Natural killer cell (primary cell): Measurements from ENCODE around the gene CAPN8. TPM values are rescaled to one million over a fixed set of nuclear protein-coding genes. Genes with fewer than 3 reads are reported as not detected.

Experiments
- ATAC-seq, 3 donors: fragments of 150-1000 bp in 2 of 3; fragments of 200-7000 bp in 1 of 3; cut with Tn5 transposase; 1 replicate in 1 of 3; 2 replicates in 2 of 3; pipeline ENCODE4 v1.10.0; 2021; ENCODE audit warnings: mild to moderate bottlenecking in 2 of 3, moderate library complexity in 2 of 3
- DNase-seq, 2 donors: peaks; one replicate each; pipeline versions ENCODE4 v3.0.0 to v3.0.0-alpha.2; 2013 to 2021; ENCODE audit warnings: mixed read lengths in 1 of 2
- H3K27ac ChIP-seq: one replicate; pipeline ENCODE4 v1.5.1; 2013; ENCODE audit warnings: mild to moderate bottlenecking, low read length
- H3K27me3 ChIP-seq: one replicate; pipeline ENCODE4 v1.6.1; 2013; ENCODE audit warnings: low read length; ENCODE audit not compliant: control insufficient read depth, insufficient read depth
- H3K36me3 ChIP-seq: one replicate; pipeline ENCODE4 v1.6.1; 2013; ENCODE audit warnings: low read length; ENCODE audit not compliant: control insufficient read depth, insufficient read depth
- H3K4me1 ChIP-seq: one replicate; pipeline ENCODE4 v1.6.1; 2013; ENCODE audit warnings: low read length; ENCODE audit not compliant: control insufficient read depth, insufficient read depth
- H3K4me3 ChIP-seq: one replicate; pipeline ENCODE4 v1.5.1; 2013; ENCODE audit warnings: low read length
- H3K9me3 ChIP-seq: one replicate; pipeline ENCODE4 v1.6.1; 2013; ENCODE audit warnings: low read length; ENCODE audit not compliant: control insufficient read depth, insufficient read depth
- H3K27ac Mint-ChIP-seq, 2 donors: one replicate each; pipeline ENCODE4 v1.8.0; 2022; ENCODE audit warnings: mild to moderate bottlenecking in 2 of 2, mixed read lengths in 2 of 2, moderate library complexity in 1 of 2
- H3K27me3 Mint-ChIP-seq, 2 donors: one replicate each; pipeline ENCODE4 v1.8.0; 2022; ENCODE audit warnings: low read depth in 2 of 2, mixed read lengths in 2 of 2
- H3K36me3 Mint-ChIP-seq: one replicate; pipeline ENCODE4 v1.8.0; 2022; ENCODE audit warnings: mixed read lengths
- H3K4me1 Mint-ChIP-seq, 2 donors: one replicate each; pipeline ENCODE4 v1.8.0; 2022; ENCODE audit warnings: mixed read lengths in 2 of 2
- H3K4me3 Mint-ChIP-seq: one replicate; pipeline ENCODE4 v1.8.0; 2022; ENCODE audit warnings: mild to moderate bottlenecking, moderate library complexity, mixed read lengths
- H3K9me3 Mint-ChIP-seq, 2 donors: one replicate each; pipeline ENCODE4 v1.8.0; 2022; ENCODE audit warnings: mixed read lengths in 2 of 2
- WGBS: methylation state at CpG from one replicate; pipeline ENCODE4 v1.1.7; 2013; ENCODE audit warnings: missing lambda C conversion rate; ENCODE audit not compliant: insufficient coverage; 5-methylcytosine and 5-hydroxymethylcytosine counted together
- intact Hi-C: fragments of 100-400 bp; cut with micrococcal nuclease; formaldehyde crosslinking; loops from one replicate; pipeline ENCODE4 v1.14.2; 2022
- total RNA-seq, 4 donors: library from RNA; stranded (reverse); fragments of 120-200 nt in 1 of 4; gene quantifications; one replicate each; pipeline versions ENCODE4 v1.2.3 to v1.2.4, GENCODE V29; 2013 to 2022
- TF ChIP-seq, protein P1 (sequence below): fragments of 200-600 bp; IDR thresholded peaks from one replicate; pipeline ENCODE4 v1.8.0; 2022; ENCODE audit warnings: antibody characterized with exemption

Gene CAPN8
- total RNA-seq, 3 donors from 2014 or later (not counting 1 experiment from before 2014, with no cell fraction given) = 0.18 to 6.7 (median 0.84) TPM

DNA sequence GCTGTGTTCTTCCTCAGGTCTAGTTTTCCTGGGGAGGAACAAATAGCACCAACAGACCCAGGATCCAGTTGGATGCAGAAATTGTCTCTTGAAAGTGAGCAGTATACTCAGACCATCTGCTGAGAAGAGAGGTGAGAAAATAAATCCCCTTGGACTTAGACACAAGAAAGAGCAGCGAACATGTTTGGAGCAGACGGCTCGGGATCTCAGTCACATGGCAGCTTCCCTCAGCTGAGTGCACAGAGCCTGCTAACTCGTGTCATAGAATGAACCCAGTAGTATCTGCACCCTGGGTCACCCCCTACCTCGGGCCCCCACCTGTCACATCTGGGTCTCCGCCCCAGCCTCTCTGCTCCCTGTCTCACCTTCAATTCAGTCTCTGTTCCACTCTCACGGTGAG is 156.7 kb downstream of the CAPN8 start:
- DNase-seq (no peak), ATAC-seq (no peak)
- H3K27me3 ChIP-seq = no peaks in the 10 kb centered on the region
- no peak overlapping the region for H3K4me3 ChIP-seq
- Mint-ChIP-seq H3K27ac (no peak overlapping the region), H3K36me3 (no peaks in the 10 kb centered on the region), H3K9me3 (no peaks in the 10 kb centered on the region), H3K4me3 (no peak overlapping the region), H3K27me3 (peaks cover 5 to 12% of the 10 kb centered on the region in 2 donors), H3K4me1 (no peaks in the 10 kb centered on the region)
- intact Hi-C loops = no loop called here
- H3K9me3 ChIP-seq = no peaks in the 10 kb centered on the region
- WGBS = 86% methylated on average over 7 of the region's 7 CpGs
- no peaks in the 10 kb centered on the region for H3K4me1 ChIP-seq
- TF ChIP-seq, protein P1, sequence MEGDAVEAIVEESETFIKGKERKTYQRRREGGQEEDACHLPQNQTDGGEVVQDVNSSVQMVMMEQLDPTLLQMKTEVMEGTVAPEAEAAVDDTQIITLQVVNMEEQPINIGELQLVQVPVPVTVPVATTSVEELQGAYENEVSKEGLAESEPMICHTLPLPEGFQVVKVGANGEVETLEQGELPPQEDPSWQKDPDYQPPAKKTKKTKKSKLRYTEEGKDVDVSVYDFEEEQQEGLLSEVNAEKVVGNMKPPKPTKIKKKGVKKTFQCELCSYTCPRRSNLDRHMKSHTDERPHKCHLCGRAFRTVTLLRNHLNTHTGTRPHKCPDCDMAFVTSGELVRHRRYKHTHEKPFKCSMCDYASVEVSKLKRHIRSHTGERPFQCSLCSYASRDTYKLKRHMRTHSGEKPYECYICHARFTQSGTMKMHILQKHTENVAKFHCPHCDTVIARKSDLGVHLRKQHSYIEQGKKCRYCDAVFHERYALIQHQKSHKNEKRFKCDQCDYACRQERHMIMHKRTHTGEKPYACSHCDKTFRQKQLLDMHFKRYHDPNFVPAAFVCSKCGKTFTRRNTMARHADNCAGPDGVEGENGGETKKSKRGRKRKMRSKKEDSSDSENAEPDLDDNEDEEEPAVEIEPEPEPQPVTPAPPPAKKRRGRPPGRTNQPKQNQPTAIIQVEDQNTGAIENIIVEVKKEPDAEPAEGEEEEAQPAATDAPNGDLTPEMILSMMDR = no peak
- no peak overlapping the region for H3K27ac ChIP-seq
- H3K36me3 ChIP-seq = no peaks in the 10 kb centered on the region

DNA sequence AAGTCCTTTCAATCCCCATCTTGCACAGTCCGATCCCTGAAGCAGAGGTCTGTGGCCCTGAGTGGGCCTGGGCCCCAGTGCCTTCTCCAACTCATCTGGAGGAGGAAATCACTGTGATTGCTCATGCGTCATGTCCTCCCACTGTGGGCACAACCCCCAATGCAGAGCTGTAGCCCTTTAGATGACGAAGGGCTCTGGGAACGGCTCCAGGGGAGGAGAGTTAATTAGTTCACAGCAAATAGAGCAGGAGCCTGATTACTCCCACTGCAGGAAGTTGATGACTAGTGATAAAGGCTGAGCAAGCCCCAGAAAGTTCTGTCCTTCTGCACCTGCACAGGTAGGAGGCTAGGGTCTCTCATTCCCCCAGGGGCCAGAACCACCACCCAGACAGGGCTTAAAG is 160.8 kb downstream of the CAPN8 start:
- Histone ChIP-seq H3K36me3 (no peaks in the 10 kb centered on the region), H3K9me3 (no peaks in the 10 kb centered on the region), H3K4me1 (no peaks in the 10 kb centered on the region), H3K27me3 (no peaks in the 10 kb centered on the region), H3K27ac (no peak overlapping the region), H3K4me3 (no peak overlapping the region)
- no peak for ATAC-seq
- WGBS = 95% methylated on average over 4 of the region's 4 CpGs
- Mint-ChIP-seq H3K4me1 (no peaks in the 10 kb centered on the region), H3K27ac (no peak overlapping the region), H3K9me3 (no peaks in the 10 kb centered on the region), H3K36me3 (no peaks in the 10 kb centered on the region), H3K27me3 (peaks cover 4 to 13% of the 10 kb centered on the region in 2 donors), H3K4me3 (no peak overlapping the region)
- no peak for DNase-seq
- TF ChIP-seq, protein P1 = no peak
- intact Hi-C loops = no loop called here

DNA sequence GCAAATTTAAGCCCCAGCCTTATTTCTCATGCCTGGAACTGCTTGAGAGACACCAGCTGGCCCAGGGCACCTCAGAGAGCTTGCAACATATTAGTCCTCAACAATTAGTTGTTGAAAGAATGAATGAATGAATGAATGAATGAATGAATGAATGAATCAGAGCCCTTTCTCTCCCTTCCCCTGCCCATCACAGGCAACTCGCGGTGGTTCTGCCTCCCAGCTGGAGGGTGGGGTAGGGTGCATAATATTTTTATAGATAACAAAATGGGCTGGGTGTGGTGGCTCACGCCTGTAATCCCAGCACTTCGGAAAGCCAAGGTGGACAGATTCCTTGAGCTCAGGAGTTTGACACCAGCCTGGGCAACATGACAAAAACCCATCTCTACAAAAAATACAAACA is 162.2 kb downstream of the CAPN8 start:
- Histone ChIP-seq H3K27ac (no peak overlapping the region), H3K4me1 (no peaks in the 10 kb centered on the region), H3K4me3 (no peak overlapping the region), H3K9me3 (no peaks in the 10 kb centered on the region), H3K27me3 (no peaks in the 10 kb centered on the region), H3K36me3 (no peaks in the 10 kb centered on the region)
- Mint-ChIP-seq H3K27ac (no peak overlapping the region), H3K9me3 (peaks cover 0 to under 1% of the 10 kb centered on the region in 2 donors), H3K27me3 (peaks cover 4 to 7% of the 10 kb centered on the region in 2 donors), H3K36me3 (no peaks in the 10 kb centered on the region), H3K4me3 (no peak overlapping the region), H3K4me1 (no peaks in the 10 kb centered on the region)
- intact Hi-C loops = no loop called here
- 100% methylated on average over 2 of the region's 4 CpGs for WGBS
- TF ChIP-seq, protein P1 = no peak
- ATAC-seq (no peak), DNase-seq (no peak)
